Embryonic facial prominence (tissue), 1 donor: ENCODE results near the gene CIAPIN1.
A peak's percentile ranks its signal among the peaks of the same experiment; 100 is the strongest.

Source experiments
- DNase-seq: peaks from one replicate; pipeline ENCODE4 v3.0.0-alpha.2; 2016; ENCODE audit errors: extremely low spot score

CIAPIN1 gene

DNA sequence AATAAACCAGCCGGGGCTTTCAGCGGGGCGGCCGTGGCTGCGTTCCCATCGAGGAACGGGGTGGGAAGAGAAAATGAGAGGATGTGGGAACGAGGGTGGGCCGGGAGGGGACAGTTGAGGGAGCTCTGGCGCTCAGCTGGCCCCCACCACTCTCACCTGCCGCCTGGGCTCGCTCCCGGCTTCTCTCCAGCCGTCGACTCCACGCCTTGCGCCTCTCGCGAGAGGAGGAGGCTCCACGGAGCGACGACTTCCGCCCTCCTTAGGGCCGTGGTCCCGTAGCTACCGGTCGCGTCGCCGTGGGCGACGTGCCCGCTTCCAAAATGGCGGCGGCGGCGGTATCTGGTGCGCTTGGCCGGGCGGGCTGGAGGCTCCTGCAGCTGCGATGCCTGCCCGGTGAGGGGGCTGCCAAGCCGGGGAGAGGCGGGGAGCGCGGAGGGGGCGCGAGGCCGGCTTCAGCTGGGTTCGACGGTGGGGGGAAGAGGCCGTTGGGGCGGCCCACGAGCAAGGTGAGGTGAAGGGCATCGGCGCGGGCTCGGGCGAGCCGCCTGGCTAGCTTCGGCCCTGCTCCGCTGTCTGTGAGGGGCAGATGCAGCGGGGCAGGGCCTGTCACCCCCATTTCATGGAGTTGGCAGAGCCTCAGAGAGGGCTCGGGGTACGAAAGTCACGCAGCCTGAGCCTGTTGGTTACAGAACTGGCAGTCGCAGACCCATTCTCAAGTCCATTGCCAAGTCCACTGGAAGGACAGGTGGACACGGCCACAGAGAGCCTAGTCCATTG, at the start of gene CIAPIN1, which contains the start of gene COQ9:
TSS of gene CIAPIN1 (minus strand) at position 200 of the 777 bp plus-strand sequence. CDS start 6,457 bp downstream, outside the sequence.
TSS of gene COQ9 (plus strand) at position 294 of the 777 bp plus-strand sequence. CDS start at position 321, 27 bp downstream.
- DNase-seq = peak; percentile 88

DNA sequence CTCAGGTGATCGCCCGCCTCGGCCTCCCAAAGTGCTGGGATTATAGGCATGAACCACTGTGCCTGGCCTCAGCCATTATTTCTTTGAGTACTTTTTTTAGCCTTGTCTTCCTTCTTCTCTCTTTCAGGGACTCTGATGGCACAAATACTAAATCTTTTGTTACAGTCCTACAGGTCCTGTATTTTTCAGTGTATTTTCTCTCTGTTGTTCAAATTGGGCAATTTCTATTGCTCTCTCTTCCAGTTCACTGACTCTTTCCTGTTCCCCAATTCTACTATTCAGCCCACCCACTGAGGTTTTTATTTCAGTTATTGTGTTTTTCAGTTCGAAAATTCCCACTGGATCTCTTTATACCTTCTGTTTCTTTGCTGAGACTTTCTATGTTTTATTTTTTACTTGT, 46.6 kb upstream of the CIAPIN1 start:
- DNase-seq = no peak

DNA sequence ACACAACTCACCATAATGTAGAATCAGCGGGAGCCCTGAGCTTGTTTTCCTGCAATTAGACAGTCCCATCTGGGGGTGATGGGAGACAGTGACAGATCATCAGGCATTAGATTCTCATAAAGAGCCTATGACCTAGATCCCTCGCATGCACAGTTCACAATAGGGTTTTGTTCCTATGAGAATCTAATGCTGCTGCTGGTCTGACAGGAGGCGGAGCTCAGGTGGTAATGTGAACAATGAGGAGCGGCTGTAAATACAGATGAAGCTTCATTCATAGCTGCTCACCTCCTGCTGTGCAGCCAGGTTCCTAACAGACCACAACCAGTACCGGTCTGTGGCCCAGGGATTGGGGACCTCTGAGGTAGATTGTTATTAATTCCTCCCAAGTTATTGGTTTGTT, 42.0 kb upstream of the CIAPIN1 start:
- DNase-seq = no peak

DNA sequence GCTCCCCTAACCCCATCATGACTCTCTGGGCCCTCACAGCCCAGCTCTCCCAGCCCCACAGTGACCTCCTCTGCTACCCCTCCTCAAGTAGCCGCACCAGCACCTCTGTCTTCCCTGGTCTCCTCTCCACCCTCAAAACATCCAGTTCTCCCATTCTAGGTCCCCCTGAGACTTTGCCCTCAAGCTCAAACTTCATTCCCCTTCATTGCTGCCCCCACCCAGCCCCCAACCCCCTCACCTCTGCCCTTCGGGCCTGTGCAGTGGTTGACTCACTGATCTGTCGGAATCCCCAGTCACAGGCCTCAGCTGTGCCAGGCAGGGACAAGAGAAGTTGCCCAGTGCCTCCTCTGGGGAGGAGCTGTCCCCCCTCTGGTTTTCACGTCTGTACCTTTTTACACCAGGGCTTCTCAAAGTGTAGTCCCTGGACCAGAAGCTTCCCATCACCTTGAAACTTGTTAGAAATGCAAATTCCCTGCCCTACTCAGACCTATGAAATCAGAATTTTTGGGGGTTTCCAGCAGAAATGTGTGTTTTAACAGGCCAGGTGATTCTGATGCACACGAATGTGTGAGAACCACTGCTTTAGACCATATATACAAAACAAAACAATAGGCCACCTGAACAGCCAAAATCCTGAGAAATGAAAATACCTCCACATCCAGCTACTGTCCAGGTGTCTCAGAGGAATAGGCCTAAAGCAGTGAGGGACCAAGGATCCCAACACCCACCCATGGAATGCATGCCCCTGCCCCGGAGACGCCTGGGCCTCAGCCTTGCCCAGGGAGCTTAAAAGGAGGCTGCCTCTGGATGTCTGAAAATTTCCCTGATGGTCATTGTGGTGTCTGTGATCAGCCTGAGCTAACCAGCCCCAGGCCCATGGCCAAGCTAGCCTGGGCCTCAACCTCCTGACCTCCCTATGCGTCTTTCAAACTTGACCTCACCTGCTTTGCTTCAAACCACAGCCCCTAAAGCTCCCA, 40.0 kb upstream of the CIAPIN1 start:
- no peak for DNase-seq

DNA sequence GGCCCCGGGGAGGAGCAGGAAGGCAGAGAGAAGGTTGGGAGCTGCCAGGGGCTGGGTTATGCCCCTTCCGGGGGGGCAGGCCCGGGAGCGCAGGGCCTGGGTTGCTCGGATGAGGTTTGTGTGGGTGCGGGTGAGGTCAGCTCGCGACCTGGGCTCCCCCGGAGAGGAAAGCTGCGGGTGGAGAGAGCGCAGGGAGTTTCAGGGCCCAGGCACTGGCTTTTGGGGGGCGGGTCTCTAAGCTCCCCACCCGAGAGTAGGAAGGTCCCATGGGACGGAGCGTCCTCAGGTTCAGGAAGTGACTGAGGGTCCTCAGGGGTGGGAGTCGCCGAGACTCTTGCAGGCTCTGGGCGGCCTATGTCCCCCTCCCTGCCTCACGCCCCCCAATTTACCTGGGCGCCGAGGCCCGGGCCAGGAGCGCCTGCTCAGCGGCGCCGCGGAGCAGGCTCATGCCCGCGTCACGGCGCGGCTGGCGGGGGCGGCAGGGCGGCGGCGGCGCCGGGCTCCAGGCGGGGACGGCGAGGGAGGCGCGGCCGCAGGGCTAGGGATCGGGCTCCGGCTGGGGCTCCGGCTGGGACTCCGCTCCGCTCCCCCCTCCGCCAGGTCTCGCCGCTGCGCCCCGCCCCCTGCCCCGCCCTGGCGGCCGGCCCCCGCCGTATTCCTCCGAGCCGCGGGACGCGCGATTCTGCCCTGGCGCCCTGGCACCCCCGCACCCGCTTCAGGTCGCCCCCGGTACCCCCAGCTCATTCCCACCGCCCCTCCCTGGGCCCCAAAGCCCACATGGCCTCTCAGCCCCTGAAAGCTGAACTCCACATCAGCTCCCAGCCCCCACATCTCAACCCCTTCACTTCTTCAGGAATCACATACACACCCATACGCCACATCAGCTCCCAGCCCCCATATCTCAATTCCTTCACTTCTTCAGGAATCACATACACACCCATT, 39.0 kb upstream of the CIAPIN1 start, which contains the start of gene DOK4:
TSS of gene DOK4 (minus strand) at position 578 of the 942 bp plus-strand sequence. CDS start 6,986 bp downstream, outside the sequence.
- DNase-seq = peak; percentile 46

DNA sequence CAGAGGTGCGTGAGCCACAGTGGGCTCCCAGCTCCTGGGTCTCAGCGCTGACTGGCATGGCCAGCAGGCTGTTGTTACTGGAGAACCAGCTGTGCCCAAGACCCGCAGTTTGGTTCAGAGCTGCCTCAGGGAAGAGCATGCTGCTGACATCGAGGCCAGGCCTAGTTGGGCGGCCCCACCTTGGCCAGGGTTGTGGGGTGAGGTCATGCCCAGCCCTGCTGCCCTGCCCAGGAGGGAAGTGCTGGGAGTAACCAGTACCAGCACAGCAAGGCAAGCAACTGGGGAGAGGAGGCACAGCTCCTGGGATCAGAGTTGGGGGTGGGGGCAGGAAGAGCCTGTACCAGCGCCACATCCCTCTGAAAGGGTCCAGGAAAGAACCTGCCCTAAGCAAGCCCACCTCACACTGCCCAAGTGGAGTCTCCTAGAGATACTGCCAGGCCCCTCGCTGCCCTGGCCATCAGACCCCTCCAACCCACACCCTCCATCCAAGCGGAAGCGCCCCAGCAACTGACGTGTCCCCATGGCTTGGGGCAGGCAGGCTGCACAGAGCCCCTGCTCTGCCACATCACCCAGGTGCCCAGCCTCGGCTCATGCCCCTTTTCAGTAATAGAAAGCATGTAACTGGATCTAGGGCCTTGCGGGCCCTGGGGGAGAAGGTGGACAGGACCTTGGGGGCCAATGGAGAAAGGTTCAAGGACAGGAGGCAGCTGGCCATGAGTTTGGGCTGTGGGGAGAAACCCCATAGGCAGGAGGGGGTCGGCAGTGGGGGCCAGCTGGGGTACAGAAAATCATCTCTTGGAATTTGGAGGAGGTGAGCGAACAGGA, 38.1 kb upstream of the CIAPIN1 start:
- DNase-seq = no peak

DNA sequence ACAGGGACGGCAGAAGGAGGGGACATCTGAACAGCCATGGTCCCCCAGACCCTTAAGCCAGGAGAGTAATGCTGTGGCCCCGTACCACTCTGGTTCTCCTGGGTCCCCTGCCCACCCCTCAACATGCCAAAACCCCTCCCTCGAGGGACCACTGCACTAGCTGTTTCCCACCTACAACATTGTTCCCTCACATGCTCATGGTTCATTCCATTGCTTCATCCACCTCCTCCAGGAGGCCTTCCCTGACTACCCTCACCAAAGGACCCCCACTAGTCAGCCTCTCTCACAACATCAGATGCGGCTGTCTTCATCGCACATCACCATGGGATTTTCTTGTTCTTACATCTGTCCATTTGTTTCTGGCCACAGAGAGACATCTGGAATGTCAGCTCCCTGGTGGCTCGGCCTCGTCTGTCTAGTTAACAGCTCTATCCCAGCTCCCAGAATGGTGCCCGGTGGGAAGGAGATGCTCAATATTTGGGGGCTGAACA, 37.4 kb upstream of the CIAPIN1 start:
- no peak for DNase-seq

DNA sequence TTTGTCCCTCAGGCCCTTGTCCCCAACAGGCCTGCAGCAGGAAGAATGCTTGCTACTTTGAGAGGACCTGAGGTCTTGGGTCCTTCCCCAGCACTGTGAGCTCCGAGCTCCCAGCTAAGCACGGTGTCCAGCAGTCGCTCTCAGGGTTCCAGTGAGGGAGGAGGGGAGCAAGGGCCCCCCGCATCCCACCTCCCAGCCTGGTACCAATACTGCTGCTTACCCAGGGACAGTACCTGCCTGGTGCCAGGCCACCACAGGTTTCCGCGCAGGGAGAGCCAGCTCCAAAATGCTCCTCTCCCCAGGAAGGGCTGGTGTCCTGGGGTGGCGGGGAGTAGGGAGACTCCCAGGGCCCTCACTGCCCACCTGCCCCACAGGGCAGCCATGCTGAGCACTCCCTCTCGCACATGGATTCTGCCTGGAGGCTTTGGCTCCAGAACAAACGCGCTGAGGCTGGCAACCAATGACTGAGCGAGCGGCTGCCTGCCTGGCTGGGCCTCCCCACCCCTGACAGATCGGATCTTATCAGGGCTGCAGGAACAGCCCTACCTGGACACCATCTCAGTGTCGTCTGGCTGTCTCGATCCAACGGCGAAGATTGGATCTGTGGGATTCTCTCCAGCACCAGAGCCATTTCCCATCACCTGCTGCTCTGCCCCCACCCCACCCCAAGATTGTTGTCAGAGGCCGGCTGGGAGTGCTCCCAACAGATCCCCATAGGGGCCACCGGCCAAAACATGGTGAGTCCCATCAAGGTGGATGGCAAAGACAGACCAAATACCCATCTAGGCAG, 36.7 kb upstream of the CIAPIN1 start:
- no peak for DNase-seq

DNA sequence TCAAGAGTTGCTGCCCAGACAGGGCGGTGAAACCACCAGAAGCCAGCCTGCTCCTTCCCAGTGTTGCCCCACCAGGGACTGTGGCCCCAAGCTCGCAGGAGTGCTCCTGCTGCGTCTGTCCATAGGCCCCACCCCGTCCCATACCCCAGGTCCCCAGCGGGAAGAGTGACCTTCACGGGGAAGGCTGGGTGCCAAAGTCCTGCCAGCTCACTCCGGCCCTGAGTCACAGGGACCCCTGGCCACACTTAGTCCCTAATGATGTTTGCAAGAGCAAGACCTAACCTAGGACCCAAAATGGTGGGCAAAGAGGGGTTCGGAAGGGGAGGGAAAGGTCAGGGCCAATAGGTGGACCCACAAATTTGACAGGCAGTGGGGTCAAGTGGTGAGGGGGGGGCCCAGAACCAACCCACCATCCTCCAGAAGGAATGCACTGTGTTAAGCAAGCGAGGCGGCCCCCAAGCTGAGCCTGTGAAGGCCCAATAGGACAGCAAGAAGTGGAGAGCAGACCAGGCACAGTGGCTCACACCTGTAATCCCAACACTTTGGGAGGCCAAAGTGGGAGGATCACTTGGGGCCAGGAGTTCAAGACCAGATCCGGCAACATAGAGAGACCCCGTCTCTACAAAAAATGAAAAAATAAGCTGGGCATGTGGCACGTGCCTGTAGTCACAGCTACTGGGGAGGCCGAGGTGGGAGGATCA, 35.8 kb upstream of the CIAPIN1 start:
- DNase-seq = no peak

DNA sequence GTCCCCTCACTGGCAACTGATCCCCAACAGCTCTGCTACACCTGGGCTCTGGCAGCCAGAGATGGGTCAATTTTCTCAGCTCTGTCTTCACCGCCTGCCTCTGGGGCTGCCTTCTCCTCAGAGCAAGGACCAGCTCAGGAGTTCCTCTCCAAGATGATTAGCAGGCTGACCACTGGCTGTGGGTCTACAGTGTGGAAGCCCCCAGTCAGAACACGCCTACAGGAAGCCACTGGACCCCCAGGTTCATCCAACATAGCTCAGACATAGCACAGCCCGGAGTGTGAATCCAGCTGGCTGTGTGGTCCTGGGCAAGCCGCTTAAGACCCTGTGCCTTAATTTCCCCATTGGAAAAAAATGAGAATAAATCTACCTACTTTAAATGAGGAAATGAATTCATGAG, 34.2 kb upstream of the CIAPIN1 start:
- no peak for DNase-seq

DNA sequence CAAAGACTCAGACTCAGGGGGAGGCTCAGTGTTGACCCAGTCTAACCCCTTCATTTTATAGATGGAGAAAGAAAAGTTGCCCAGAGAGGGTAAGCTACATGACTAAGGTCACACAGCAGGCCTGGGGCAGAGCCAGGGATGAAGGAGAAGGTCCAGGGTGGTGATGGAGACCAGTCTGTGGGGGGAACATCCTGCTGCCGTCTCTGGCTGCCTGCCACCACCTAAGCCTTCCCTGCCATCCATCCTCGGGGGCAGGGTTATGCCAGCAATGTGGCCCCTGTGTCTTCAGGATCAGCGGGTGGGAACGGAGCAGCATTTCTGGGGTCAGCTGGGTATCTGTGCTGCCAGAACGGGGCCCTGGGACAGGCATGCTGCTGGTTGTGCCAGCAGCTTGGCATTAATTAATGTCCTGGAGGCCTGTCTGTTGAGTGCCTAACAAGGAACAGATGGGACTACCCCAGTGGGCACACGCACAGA, 33.6 kb upstream of the CIAPIN1 start:
- DNase-seq = no peak

DNA sequence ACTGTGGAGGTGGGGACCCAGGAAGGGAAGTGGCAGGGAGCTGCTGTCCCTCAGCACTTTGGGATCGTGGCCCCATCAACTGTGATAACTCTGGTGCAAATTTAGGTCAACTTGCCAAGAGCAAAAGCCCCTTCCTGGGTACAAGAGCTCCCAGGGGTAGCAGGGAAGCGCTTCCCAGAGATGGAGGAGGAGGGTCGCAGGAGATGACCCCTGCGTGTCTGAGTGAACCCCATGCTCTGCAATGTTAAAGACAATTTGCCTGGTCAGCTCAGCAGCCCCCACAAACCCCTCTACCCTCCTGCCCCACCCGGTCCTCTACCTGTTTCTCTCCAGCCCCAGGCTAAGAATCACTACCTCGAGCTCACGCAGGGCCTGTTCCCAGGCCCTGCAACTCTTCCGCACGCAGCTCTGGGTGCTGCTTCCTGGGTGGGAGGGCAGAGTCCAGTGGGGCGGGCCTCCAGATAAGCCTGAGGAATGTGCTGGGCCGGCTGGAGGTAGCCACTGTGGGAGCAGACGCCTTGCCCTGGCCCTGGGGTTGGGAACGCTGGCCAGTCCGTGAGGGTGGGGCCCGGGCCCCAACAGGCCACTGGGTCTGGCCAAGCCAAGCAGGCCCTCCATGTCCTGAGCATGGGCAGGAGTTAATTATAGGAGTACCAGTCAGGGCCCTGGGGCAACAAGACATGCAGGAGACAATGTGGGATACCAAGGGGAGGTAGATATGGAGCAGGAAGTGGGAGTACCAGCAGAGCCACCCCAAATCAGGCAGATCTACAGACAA, 33.0 kb upstream of the CIAPIN1 start:
- no peak for DNase-seq

DNA sequence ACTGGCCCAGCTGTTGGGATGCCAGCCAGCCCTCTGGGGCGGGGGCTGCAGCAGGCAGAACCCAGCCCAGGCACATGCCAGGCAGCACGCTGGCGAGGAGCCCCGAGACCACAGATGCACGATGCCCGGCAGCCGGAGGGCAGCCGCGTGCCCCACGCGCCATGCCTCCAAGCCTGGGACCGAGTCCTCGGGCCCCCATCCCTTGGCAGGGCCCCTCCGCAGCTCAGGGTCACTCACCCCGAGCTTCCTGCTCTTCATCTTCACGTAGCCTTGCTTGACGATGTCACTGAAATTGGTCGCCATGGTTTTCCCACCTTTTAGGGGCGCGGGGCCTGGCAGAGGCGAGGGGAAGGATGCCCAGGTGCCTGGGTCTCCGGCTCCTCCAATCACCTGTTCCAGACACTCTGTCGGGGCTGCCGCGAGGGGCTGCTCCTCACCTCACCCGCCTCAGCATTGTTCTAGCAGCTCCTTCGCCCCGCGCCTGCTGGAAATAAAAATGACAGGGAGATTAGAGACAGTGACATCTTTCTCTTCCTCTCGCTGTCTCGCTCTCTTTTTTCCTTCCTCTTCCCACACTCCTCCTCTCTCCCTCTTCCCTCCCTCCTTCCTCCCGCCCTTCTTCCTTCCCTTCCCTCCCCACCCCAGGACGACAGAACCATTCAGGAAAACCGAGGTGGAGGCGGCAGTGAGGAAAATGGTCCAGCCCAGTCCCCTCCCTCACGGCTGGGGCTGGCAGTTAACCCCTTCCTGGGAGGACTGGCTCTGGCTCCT, 32.2 kb upstream of the CIAPIN1 start:
- no peak for DNase-seq

DNA sequence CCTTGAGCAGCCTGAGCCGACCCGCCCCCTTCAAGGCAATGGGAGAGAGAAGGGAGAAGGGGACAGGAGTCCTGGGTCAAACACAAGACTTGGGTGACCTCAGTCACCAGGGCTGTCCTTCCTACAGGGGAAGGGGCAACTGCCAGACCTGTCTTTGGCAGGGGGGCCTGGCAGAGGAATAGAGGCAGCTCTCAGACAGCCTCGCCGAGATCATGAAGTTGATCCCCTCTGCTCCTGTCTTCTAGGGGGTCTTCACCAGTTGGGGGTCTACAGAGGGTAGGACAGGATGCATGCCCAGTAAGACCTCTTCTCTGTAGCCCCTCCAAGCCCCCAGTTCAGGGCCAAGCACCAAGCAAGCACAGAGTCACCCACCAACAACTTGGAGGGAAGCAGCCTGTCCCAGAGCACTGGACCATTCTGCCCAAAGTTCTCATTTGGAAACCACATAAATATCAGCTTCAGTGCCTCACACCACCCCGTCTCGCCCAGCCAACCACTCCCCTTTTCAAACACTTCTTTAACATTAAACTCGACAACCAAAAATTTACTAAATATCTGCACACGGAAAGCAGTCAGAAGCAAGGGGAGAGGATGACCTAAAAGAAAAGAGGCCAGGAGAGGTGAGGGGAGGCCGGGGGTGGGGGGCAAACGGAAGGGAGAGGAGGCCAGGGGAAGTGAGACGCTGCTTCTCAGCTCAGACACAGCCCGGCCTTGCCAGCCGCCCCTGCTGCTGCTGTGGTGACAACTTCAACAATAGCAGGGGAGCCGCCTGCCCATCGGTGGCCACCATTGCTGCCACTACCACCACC, 31.4 kb upstream of the CIAPIN1 start:
- no peak for DNase-seq

DNA sequence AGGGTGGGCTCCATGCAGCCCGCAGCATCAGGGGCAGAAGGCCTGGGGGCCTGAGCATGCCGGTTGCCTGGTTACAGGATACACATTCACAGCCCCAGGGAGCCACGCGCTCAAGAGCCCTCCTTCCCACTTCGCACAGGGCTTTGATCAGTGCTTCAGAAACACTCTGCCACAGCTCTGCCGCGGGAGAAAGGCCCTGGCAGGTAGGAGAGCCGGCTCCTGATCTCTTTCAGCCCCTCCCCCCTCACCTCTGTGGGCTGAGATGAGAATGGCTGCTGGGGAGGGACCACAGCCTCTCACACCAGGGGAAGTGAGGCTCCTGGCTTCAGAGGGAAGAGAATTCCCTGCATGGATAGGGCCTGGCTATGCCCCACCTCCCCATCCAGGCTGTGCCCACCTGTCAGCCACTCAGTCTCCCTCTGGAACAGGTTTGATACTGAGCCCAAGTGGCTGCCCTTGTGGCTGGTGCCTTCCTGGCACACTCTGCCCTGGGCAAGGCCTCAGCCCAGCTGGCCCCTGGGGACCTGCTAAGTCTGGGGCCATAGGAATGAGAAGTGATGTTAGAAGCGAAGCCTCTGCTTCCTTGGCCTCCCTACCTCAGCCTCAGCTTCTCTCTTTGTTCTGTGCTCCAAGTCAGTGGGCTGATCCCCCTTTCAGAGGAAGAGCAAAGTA, 30.5 kb upstream of the CIAPIN1 start:
- DNase-seq = no peak
